Activated T-cell treated with anti-CD3 and anti-CD28 coated beads, Interleukin-2, amount 50 U/mL, for 4 hours (primary cell): ENCODE measurements around the gene ITGAX. TPM values are rescaled to one million over a fixed set of nuclear protein-coding genes. Genes with fewer than 3 reads are reported as not detected.

Experiments
- ATAC-seq, 2 donors: fragments of 200-7000 bp; cut with Tn5 transposase; one replicate each; pipeline ENCODE4 v1.10.0; 2021
- DNase-seq: peaks from one replicate; pipeline ENCODE4 v3.0.0-alpha.2; 2020
- H3K27me3 Mint-ChIP-seq: one replicate; pipeline ENCODE4 v1.8.0; 2021; ENCODE audit warnings: low read depth, mixed read lengths
- H3K36me3 Mint-ChIP-seq: one replicate; pipeline ENCODE4 v1.8.0; 2022; ENCODE audit warnings: mixed read lengths; ENCODE audit not compliant: insufficient read depth
- H3K4me1 Mint-ChIP-seq: one replicate; pipeline ENCODE4 v1.8.0; 2021; ENCODE audit warnings: low read depth, mixed read lengths
- H3K4me3 Mint-ChIP-seq: one replicate; pipeline ENCODE4 v1.8.0; 2021; ENCODE audit warnings: mild to moderate bottlenecking, moderate library complexity, mixed read lengths
- H3K9me3 Mint-ChIP-seq: one replicate; pipeline ENCODE4 v1.8.0; 2021; ENCODE audit warnings: mixed read lengths
- total RNA-seq, 3 donors: library from RNA; stranded (reverse); gene quantifications; one replicate each; pipeline ENCODE4 v1.2.1, GENCODE V29; 2021

Gene ITGAX
- total RNA-seq, 3 donors from 2014 or later, result 0.89 to 2.3 (median 2.2) TPM

DNA sequence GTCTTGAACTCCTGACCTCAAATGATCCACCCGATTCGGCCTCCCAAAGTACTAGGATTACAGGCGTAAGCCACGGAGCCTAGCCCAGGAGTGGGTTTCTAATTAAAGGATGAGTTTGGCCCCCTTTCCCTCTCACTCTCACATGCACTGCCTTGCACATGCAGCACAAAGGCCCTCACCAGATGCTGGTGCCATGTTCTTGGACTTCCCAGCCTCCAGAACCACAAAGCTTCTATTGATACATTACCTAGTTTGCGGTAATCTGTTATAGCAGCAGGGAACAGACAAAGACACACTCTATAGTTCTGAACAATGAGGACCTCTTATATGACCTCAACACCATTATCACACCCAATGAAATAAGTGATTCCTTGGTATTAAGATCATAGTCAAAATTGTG lies 20.3 kb downstream of the ITGAX start:
- Mint-ChIP-seq H3K36me3 (no peaks in the 10 kb centered on the region), H3K4me3 (no peak overlapping the region), H3K27me3 (no peaks in the 10 kb centered on the region), H3K4me1 (peaks cover 9% of the 10 kb centered on the region), H3K9me3 (peaks cover 9% of the 10 kb centered on the region)
- DNase-seq (no peak), ATAC-seq (no peak)

DNA sequence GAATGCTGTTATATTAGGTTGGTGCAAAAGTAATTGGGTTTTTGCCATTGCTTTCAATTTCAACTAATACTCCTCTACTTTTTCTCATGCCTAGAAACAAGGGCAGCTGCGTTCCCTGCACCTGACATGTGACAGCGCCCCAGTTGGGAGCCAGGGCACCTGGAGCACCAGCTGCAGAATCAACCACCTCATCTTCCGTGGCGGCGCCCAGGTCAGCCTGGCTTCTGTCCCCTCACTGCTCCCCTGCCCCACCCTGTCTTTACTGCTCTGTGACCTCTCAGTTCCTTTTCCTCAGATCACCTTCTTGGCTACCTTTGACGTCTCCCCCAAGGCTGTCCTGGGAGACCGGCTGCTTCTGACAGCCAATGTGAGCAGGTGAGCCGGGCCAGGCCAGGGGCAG lies 21.7 kb downstream of the ITGAX start:
- no peak overlapping the region for H3K4me3 Mint-ChIP-seq
- DNase-seq (no peak), ATAC-seq (no peak)
- H3K9me3 Mint-ChIP-seq, result peaks cover 9% of the 10 kb centered on the region
- H3K27me3 Mint-ChIP-seq, result no peaks in the 10 kb centered on the region
- peaks cover 9% of the 10 kb centered on the region for H3K4me1 Mint-ChIP-seq
- no peaks in the 10 kb centered on the region for H3K36me3 Mint-ChIP-seq

DNA sequence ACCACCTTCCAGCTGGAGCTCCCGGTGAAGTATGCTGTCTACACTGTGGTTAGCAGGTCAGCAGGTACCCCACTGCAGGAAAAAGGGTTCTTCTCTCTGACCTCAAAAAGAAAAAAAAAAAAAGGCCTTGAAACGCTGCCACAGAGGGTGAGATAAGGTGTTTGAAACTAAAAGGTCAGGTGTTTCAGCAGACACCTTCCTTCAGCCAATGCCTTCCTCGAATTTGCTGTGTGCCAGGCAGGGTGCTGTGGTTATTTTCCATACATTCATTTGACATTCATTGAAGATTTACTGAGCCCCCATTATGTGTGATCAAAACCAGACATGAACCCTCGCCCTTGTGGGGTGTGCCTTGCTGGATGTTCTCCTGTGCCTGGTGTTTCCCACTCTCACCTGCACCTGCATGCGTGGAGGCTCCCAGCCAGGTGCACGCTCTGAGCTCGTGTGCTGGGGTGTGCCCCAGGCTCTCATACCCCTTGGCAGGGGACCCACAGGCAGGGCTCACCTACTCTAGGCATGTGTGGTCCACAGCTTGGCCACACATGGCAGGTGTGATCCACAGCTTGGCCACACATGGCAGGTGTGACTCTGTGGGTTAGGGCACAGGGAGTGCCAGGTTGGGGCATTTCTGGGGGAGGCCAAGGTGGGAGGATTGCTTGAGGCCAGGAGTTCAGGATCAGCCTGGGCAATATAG lies 22.4 kb downstream of the ITGAX start:
- H3K4me1 Mint-ChIP-seq, result peaks cover 9% of the 10 kb centered on the region
- no peaks in the 10 kb centered on the region for H3K27me3 Mint-ChIP-seq
- DNase-seq, result no peak
- no peaks in the 10 kb centered on the region for H3K36me3 Mint-ChIP-seq
- peaks cover 9% of the 10 kb centered on the region for H3K9me3 Mint-ChIP-seq
- H3K4me3 Mint-ChIP-seq, result no peak overlapping the region
- ATAC-seq, result no peak

DNA sequence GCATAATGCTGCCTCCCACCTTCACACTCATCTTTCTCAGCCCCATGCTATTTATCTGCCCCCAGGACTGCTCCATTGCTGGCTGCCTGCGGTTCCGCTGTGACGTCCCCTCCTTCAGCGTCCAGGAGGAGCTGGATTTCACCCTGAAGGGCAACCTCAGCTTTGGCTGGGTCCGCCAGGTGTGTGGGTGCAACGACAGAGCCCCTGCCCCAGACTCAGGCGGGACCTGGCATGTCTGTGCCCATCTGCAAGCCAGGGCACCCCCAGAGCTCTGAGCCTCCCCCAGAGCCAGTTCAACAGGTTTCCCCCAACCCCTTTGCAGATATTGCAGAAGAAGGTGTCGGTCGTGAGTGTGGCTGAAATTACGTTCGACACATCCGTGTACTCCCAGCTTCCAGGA lies 25.2 kb downstream of the ITGAX start:
- peaks cover 9% of the 10 kb centered on the region for H3K4me1 Mint-ChIP-seq
- H3K36me3 Mint-ChIP-seq, result no peaks in the 10 kb centered on the region
- peaks cover 1% of the 10 kb centered on the region for H3K27me3 Mint-ChIP-seq
- DNase-seq (no peak), ATAC-seq (no peak)
- no peak overlapping the region for H3K4me3 Mint-ChIP-seq
- peaks cover 8% of the 10 kb centered on the region for H3K9me3 Mint-ChIP-seq

DNA sequence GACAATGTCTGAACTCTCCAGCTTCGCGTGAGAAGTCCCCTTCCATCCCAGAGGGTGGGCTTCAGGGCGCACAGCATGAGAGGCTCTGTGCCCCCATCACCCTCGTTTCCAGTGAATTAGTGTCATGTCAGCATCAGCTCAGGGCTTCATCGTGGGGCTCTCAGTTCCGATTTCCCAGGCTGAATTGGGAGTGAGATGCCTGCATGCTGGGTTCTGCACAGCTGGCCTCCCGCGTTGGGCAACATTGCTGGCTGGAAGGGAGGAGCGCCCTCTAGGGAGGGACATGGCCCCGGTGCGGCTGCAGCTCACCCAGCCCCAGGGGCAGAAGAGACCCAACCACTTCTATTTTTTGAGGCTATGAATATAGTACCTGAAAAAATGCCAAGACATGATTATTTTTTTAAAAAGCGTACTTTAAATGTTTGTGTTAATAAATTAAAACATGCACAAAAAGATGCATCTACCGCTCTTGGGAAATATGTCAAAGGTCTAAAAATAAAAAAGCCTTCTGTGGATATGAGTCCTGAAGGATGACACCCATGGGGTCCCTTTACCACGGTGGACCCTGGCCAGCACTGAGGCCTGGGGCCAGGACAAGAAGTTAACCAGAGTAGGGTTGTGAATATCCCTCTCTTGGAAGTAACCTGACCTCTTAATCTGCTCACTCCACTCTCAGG lies 27.6 kb downstream of the ITGAX start:
- Mint-ChIP-seq H3K27me3 (peaks cover 5% of the 10 kb centered on the region), H3K4me3 (no peak overlapping the region), H3K4me1 (peaks cover 22% of the 10 kb centered on the region), H3K9me3 (no peaks in the 10 kb centered on the region), H3K36me3 (no peaks in the 10 kb centered on the region)
- ATAC-seq, result peak in 1 of 2 donors; percentile 40
- peak; percentile 42 for DNase-seq

DNA sequence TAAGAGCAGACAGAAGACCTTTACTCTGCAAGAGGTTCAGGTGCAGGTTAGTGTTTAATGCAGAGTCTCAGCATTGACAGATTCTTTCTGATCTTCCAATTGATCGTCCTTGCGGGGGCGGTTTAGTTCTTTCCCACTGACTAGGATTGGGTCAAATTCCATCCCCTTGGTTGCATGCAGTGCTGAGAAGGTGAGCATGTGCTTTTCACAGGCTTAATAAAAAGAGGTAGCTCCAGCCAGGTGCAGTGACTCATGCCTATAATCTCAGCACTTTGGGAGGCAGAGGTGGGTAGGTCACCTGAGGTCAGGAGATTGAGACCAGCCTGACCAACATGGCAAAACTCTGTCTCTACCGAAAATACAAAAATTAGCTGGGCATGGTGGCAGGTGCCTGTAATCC lies 30.7 kb downstream of the ITGAX start:
- no peak for DNase-seq
- Mint-ChIP-seq H3K36me3 (no peaks in the 10 kb centered on the region), H3K4me3 (no peak overlapping the region), H3K4me1 (peaks cover 20% of the 10 kb centered on the region), H3K9me3 (no peaks in the 10 kb centered on the region), H3K27me3 (peaks cover 15% of the 10 kb centered on the region)
- no peak for ATAC-seq

DNA sequence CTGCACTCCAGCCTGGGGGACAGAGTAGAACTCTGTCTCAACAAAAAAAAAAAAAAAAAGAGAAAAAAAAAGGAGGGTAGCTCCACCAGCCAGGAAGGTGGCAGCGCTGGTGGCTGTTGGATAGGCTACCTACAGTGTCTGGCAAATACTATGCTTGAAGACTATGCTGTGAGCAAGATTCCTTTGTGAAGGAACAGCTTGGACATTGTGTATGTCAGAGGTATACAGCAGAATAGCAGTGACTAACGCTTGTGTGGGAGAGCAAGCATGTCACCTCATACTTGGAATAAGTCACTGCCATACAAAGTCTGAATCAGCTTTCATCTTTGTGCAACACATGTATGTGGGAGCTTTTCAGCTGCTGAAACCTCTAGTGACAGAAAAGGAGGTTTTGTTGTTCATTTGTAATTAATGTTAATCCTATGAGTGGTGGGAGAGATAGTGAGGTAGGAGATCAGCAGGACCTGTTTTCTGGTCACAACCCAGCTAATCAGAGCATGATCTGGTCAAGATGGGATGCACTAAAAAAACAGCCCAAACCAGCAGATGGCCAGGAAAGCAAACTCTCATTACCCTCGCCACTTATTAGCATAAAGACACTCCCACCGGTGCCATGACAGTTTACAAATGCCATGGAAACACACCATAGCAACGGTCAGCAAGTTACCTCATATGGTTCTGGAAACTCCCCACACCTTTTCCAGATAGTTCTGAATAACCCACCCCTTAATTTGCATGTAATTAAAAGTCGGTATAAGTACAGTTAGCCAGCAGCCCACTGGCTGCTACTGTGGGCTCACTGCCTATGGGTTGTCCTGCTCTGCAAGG lies 31.4 kb downstream of the ITGAX start:
- H3K4me1 Mint-ChIP-seq, result peaks cover 20% of the 10 kb centered on the region
- DNase-seq, result no peak
- no peak overlapping the region for H3K4me3 Mint-ChIP-seq
- peaks cover 17% of the 10 kb centered on the region for H3K27me3 Mint-ChIP-seq
- peak; percentile 96 to 98 for ATAC-seq
- no peaks in the 10 kb centered on the region for H3K9me3 Mint-ChIP-seq
- no peaks in the 10 kb centered on the region for H3K36me3 Mint-ChIP-seq

DNA sequence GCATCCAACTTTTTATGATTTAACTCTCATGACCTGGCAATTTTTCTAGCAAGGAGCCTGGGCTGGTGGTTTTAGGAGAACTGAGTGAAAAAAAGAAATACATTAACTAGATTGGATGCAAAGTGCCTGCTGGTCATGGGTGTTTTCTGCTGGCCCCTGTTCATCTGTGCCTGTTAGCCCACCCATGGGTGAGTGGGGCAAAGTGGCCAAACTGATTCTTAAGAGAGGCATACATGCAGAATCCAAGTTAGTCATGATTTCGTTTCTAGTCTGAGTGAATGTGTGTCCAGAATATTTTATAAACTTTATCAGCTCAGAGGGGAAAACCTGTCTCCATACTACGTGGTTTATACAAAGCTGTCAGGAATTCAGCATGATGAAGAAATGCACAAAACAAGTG lies 33.6 kb downstream of the ITGAX start:
- DNase-seq (no peak), ATAC-seq (no peak)
- H3K4me3 Mint-ChIP-seq, result no peak overlapping the region
- H3K27me3 Mint-ChIP-seq, result peaks cover 16% of the 10 kb centered on the region
- peaks cover 20% of the 10 kb centered on the region for H3K4me1 Mint-ChIP-seq
- no peaks in the 10 kb centered on the region for H3K36me3 Mint-ChIP-seq
- no peaks in the 10 kb centered on the region for H3K9me3 Mint-ChIP-seq

DNA sequence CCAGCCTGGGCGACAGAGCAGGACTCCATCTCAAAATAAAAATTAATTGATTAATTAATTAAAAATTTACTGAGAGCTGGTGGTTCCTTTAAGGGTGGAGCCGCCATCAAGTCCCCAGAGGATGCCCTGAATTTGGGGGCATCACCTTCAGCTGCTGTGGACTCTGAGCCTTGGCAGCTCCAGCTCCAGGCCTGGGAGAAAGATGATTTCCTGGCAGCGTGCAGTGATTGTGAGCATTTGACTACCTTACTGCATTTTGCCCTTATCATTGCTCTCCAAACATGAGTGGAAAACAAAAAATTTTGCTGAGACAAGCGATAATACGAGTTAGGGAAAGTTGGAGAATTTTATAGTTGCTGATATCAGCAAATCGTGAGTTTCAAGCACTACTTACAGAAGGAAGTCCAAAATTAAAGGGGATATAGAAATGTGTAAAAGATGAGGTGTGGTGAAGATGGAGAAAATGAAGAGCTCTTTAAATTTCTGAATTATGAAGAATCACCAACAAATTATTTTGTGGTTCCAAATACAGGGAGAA lies 35.6 kb downstream of the ITGAX start:
- peaks cover 16% of the 10 kb centered on the region for H3K27me3 Mint-ChIP-seq
- ATAC-seq (no peak), DNase-seq (no peak)
- no peak overlapping the region for H3K4me3 Mint-ChIP-seq
- no peaks in the 10 kb centered on the region for H3K36me3 Mint-ChIP-seq
- H3K9me3 Mint-ChIP-seq, result no peaks in the 10 kb centered on the region
- peaks cover 17% of the 10 kb centered on the region for H3K4me1 Mint-ChIP-seq

DNA sequence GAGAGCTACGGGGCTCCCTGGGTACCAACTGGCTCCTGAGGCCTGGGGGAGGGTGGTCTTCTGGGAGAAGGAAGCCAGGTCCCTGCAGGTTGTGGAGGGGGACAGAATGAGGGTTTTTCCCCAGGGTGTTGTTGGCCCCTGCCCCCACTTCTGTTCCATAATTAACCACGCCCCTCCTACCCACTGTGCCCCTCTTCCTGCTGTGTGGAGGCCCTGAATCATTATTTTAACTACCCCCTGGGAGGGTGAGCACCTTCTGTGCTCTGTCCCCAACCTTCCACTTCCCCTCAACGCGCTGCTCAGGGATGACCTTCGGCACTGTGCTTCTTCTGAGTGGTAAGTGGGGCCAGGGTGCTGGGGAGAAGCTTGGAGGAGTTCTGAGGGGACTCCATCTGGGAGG lies 38.1 kb downstream of the ITGAX start, which contains the start of gene ITGAD:
TSS of gene ITGAD (plus strand) at position 280 of the 400 bp plus-strand sequence. CDS start at position 306, 26 bp downstream.
- Mint-ChIP-seq H3K4me1 (no peaks in the 10 kb centered on the region), H3K4me3 (no peak within 1 kb of the TSS), H3K9me3 (no peaks in the 10 kb centered on the region), H3K36me3 (no peaks in the 10 kb centered on the region), H3K27me3 (peaks cover 11% of the 10 kb centered on the region)
- DNase-seq, result no peak
- no peak for ATAC-seq

DNA sequence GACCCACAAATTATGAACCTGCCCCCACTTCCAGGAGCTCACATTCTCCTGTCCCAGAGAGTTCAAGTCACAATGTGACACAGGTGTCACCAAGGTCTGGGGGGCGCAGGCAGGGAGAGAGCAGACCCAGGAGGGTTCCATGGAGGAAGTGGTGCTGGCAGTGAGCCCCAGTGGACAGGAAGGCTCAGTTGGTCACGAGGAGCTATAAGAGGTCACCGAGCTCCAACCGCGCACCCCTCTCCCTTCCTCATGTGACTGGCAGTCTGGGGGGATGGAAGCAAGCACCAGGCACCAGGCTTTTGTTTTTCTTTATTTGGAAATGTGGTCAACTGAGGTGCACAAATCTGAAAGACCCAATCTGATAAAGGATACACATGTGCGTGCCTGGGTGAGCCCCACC lies 40.7 kb downstream of the ITGAX start:
- Mint-ChIP-seq H3K36me3 (no peaks in the 10 kb centered on the region), H3K4me1 (peaks cover 7% of the 10 kb centered on the region), H3K9me3 (peaks cover 9% of the 10 kb centered on the region), H3K27me3 (peaks cover 3% of the 10 kb centered on the region), H3K4me3 (no peak overlapping the region)
- no peak for ATAC-seq
- no peak for DNase-seq

DNA sequence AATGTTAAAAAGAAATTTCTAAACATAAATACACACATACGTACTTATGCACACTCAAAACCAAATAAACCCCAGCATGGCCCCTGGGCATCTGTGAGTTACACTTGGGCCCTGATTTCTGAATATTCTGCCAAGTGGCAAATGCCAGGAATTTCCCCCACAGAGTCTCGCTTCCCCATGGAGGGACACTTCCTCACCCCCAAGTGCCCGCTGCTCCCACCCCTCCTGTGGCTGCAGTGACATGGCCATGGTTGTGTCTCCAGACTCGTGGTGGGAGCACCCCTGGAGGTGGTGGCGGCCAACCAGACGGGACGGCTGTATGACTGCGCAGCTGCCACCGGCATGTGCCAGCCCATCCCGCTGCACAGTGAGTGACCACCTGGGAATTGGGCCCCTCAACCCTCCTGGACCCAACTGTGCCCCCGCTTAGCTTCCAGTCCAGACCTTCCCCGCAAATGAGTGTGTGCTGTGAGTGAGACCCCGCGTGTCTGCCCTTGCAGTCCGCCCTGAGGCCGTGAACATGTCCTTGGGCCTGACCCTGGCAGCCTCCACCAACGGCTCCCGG lies 42.2 kb downstream of the ITGAX start:
- no peak for ATAC-seq
- Mint-ChIP-seq H3K9me3 (peaks cover 9% of the 10 kb centered on the region), H3K27me3 (no peaks in the 10 kb centered on the region), H3K4me3 (no peak overlapping the region), H3K4me1 (peaks cover 7% of the 10 kb centered on the region), H3K36me3 (no peaks in the 10 kb centered on the region)
- no peak for DNase-seq

DNA sequence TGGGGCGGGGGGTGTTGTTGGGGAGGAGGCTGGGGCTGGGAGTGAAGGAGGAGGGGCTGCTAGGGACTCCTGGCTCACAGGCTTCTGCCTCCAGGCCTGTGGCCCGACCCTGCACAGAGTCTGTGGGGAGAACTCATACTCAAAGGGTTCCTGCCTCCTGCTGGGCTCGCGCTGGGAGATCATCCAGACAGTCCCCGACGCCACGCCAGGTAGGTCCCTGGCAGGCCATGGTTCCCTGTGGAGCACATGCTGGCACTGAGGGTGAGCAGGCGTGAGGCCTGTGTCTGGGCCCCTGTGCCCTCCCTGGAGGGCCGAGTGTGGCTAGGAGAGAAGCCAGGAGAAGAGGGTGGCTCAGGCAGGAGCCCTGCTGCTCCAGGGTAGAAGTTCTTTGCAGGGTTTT lies 42.7 kb downstream of the ITGAX start:
- no peak for DNase-seq

DNA sequence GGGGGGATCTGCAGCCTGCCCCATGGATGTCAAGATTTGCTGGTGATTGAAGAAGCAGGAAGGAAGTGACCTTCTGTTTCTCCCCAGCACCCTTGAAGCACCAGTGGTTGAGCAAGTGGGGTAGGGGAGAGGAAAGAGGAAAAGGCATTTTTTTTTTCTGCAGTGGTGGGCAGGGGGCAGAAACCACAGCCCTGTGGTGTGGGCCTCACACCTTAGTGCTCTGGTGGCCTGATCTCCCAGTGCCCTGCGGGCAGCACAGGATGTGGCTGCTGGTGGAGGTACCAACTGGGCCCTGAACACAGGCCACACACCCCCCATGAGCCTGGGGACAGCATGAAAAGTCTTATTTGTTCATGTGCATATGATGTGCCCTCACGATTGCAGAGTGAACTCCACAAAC lies 45.2 kb downstream of the ITGAX start:
- Mint-ChIP-seq H3K27me3 (no peaks in the 10 kb centered on the region), H3K36me3 (no peaks in the 10 kb centered on the region), H3K4me1 (peaks cover 9% of the 10 kb centered on the region), H3K4me3 (no peak overlapping the region), H3K9me3 (peaks cover 9% of the 10 kb centered on the region)
- no peak for DNase-seq
- ATAC-seq, result no peak

More for the DNA sequence above, 42.7 kb downstream of the ITGAX start:
- Mint-ChIP-seq H3K36me3 (no peaks in the 10 kb centered on the region), H3K9me3 (peaks cover 9% of the 10 kb centered on the region), H3K4me3 (no peak overlapping the region), H3K4me1 (peaks cover 8% of the 10 kb centered on the region), H3K27me3 (no peaks in the 10 kb centered on the region)
- ATAC-seq, result no peak
